Fibroblast of skin of scalp (primary cell): ENCODE data around the gene ASB9.
"Not testable (repeated sequence)": the region's sequence is repeated elsewhere in the genome, so short reads cannot be mapped to it uniquely, and the experiment has no call there.

Experiments used
- DNase-seq: peaks from one replicate; pipeline ENCODE4 v3.0.0-alpha.2; 2013

Gene ASB9

DNA sequence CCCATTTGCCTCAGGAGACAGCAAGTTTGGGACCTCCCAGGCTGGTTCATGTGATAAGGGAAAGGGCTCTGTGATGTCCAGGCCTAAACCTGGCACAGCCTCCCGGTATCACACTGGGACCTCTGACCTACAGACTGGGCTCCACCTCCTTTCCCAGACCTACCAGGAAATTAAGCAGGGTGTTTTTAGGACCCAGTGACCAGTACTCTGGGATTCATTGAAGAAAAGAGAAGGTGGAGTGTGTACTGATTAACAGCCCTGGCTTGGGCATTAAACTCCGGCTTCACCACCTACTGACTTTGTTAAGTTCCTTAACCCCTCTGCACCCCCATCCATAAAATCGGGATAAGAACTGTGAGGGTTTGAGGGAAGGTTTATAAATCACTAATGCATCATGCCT is 28.6 kb downstream of the ASB9 start:
- DNase-seq = no peak

- no peak for DNase-seq
These were observed 29.5 kb downstream of the ASB9 start for GRCh38 chrX:15240414-15240813.

DNA sequence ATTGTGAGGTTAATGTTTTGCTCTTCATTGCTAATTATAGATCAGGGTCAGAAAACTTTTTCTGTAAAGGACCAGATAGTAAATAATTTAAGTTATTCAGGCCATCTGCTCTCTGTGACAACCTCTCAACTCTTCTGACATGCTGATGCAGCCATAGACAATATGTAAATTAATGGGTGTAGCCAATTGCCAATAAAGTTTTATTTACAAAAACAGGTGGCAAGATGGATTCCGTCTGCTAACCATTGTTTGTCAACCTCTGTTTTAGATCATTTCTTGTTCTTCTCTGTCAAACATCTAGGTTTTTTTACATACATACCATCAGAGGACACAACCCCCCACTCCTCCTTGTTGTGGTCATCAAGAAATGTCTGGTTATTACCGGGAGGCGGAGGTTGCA is 33.7 kb downstream of the ASB9 start:
- no peak for DNase-seq

DNA sequence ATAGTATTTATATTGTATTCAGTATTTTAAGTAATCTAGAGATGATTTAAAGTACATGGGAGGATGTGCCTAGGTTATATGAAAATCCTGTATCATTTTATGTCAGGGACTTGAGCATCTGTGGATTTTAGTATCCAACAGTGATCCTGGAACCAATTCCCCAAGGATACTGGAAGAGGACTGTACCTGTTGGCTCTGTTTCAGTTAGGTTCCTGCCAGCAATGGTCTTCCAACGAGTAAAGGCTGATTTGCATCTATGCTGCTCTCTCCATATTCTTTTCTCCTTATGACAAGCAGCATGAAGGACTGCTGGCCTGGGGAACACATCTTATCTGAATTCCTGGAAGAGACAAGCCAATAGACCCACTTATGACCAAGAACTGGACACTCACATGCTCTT is 34.9 kb downstream of the ASB9 start:
- no peak for DNase-seq

- no peak for DNase-seq
These were observed 36.4 kb downstream of the ASB9 start for GRCh38 chrX:15233416-15234015.

DNA sequence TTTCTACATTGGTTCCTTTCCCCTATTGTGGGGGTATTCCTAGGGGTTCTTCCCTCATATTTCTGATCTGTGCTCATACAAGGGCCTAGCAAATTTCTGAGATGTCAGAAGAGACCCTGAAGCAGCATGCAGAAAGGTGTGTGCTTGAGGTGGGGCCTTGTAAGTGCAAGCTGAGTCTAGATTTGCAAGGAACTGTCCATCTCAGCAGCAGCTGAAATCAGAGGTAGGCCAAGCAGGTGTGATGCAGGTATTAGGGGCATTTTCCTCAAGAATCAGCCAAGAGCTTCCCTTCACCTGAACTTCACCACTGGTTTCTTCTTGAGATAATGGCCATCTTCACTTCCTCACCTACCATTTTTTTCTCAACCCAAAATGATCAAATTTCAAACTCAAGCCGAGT is 45.1 kb downstream of the ASB9 start:
- no peak for DNase-seq

DNA sequence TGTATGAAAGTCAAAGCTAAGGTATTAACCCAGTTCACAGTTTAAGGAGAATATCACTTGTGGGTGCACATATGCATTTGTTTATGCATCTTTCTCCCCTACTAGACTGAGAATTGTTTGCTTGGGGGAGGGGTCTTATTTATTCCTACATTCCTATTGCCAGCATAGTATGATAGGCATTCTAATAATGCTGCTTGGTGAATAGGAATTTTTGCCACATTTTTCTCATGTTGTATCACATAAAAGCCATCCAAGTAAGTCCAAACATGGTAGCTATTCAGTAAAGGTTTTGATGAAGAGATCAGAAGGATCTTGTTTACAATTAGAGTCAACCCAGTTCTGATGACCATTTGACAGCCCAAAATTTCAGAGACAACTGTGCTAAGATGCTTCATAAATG is 48.6 kb downstream of the ASB9 start:
- DNase-seq = peak; percentile 42

DNA sequence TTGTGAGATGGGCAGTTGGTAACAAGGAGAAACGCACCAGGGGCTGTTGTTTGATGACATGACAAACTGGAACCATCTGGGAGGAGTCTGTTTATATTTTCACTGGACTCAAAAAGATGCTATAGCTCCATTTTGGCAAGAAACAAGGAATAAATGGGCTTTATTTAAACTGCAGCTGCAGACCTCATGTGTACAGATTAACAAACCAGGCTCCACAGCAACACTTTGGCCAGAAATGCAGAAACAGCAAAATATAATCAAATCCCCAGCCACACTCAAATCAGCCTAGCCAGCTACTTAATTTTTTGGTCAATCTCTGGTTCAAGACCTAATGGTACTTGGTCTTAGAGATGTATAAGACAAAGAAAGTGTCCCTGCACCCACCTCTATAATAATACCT is 52.7 kb downstream of the ASB9 start:
- no peak for DNase-seq

DNA sequence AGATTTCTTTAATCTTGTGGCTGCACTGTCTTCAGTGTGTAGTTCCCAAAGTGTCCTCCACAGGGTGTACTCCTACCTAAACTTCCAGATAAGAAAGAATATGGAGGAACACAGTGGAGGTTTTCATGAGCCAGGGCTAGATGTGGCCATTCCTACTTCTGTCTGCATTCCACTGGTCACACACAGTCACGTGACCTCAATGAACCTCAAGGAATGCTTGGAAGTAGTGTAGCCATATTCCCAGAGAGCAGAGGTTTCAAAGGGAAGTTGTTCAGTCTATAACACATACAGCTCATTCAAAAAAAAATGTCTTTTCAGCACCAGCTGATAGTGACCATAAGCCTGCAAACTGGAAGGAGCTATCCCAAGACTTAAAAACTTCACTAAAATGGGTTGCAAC is 53.6 kb downstream of the ASB9 start:
- DNase-seq = no peak

DNA sequence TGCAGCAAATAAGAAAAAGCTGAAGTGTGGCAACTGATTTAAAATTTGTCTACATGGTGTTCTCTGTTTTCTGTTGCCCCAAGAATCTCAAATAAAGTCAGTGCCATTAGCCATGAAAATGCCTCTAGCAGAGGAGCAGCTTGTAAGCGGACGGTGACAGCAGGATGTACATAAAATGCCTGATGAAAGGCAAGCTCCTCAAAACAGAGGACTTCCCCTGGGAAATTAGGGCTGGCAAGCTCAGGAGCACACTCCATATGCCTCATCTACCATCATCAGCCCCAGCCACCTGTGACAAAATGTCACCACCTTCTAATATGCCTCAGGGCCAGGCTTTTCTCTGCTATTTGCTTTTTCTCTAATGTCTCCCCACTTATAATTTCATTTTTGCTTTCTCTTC is 54.5 kb downstream of the ASB9 start:
- no peak for DNase-seq

DNA sequence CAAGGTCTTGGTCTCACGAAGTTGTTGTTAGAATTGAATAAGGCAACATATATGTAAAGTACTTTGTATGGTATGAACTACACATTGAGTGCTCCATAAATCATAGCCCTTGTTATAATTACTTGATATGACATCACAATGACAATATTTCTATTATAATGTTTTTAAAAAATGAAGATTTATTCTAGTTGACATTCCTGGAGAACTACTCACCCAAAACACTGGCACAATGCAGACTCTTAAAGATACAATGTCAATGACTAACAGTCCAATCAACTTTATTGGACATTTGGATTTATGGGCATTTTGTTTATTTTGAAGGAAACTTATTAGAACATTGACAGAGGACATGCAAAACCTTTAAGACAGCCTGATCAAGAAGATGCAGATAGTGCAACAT is 55.3 kb downstream of the ASB9 start:
- no peak for DNase-seq

DNA sequence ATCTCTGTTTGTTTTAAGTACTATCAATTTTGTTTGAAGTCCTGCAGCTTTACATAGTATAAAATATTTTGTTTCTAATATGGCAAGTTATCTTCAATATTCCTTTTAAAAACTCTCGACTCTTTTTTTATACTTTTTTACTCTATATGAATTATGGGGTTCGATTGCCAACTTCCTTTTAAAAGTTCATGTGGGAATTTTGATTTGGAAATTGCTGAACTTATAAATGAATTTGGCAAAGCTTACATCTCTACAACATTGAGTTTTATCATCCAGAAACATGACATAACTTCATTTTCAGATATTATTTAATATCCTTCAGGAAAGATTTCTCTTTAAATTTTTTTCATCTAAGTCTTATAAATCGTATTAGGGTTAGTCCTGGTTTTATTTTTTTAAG is 60.8 kb downstream of the ASB9 start:
- DNase-seq = no peak

- no peak for DNase-seq
These were observed 61.9 kb downstream of the ASB9 start for GRCh38 chrX:15207994-15208393.

GRCh38 chrX:15207384-15207783 is 62.5 kb downstream of the ASB9 start:
- DNase-seq = no peak

DNA sequence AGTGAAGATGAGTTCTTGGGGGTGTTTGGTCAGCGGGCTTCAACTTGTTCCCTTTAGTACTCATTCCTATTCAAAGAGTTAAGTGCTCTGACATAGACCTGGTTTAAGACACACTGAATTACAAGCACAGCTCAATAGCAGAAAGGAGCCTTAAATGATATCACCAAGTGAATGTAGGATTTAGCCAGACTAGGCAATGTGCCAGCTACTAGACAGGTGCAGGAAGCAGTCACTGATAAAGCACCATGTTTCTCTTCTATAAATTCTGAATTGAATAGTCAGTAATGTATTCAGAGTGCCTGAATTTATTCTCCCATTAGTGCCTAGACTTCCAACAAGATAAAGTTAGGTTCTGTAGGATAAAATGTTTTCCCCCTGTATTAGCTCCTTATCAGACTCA is 63.6 kb downstream of the ASB9 start:
- no peak for DNase-seq

- no peak for DNase-seq
These were observed 65.6 kb downstream of the ASB9 start for GRCh38 chrX:15204130-15204751.

DNA sequence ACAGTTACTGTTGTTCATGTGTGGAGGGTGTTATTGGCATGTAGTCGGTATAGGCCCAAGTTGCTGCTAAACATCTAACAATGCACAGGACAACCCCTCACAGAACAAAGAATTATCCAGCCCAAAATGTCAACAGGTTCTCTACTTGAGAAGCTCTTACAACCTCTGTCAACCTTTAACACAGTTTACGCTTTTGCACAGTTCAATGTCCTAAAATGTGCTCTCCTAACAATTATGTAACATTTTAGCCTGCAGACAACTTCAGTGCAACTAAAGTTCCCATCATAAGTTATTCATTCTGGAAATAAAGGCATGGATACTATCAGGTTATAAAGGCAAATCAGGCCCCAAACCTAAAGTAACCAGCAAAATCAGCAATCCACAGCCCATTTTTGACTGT is 66.2 kb downstream of the ASB9 start:
- DNase-seq = no peak

DNA sequence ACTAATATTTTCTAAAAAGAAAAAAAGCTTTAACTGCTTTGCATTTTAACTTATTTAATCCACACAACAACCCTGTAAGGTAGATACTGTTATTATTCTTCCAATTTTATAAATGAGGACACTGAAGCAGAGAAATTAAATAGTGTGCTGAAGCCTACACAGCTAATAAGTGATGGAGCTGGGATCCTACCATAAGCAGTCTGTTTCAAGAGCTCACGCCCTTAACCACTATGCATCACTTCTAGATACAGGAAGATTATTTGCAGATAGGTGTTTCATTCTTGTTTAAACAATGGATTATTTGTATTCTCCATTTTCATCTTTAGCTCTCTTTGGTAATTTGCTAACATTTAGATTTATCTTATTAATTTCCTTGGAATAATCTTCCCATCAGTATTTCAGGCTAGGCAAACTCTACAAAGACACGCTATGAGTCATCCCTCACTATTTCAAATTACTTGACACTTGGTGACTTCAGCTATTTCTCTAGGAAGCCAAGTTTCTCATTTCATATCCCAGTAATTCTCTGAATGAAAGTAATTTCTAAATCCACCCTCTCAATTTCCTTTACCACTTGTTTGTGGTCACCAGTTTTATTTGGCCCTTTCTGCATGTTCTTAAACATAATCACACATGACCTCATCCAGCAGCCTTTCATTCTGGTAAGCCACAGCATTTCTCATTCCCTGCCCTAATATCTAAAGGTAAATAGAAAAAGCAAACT is 67.3 kb downstream of the ASB9 start:
- DNase-seq = peak; percentile 80

- no peak for DNase-seq
These were observed 69.0 kb downstream of the ASB9 start for GRCh38 chrX:15200871-15201270.

- not testable (repeated sequence) for DNase-seq
These were observed 71.2 kb downstream of the ASB9 start for GRCh38 chrX:15198608-15199202.

GRCh38 chrX:15194146-15194545 is 75.7 kb downstream of the ASB9 start:
- no peak for DNase-seq
